Stimulated activated CD8-positive, alpha-beta memory T cell treated with anti-CD3 and anti-CD28 coated beads, Interleukin-15, amount 100 ng/mL, for 48 hours (primary cell): ENCODE measurements around the gene USH2A.

Experiments
- DNase-seq, 2 donors: peaks; one replicate each; pipeline ENCODE4 v3.0.0-alpha.2; 2020; ENCODE audit warnings: low read depth in 2 of 2

The USH2A gene

GRCh38 chr1:215597961-215598360, 825.3 kb downstream of the USH2A start:
- DNase-seq, result no peak

- no peak for DNase-seq
Observed at GRCh38 chr1:215595231-215595630, 828.0 kb downstream of the USH2A start.

- no peak for DNase-seq
Observed at GRCh38 chr1:215594640-215595039, 828.6 kb downstream of the USH2A start.

GRCh38 chr1:215590779-215591491, 832.3 kb downstream of the USH2A start:
- no peak for DNase-seq

- no peak for DNase-seq
Observed at GRCh38 chr1:215589650-215590435, 833.4 kb downstream of the USH2A start.

- DNase-seq, result no peak
Observed at GRCh38 chr1:215584389-215584788, 838.9 kb downstream of the USH2A start.

- no peak for DNase-seq
Observed at GRCh38 chr1:215583185-215583749, 840.0 kb downstream of the USH2A start.

GRCh38 chr1:215581896-215582295, 841.4 kb downstream of the USH2A start:
- DNase-seq, result no peak
